ENCODE results near the gene TNFRSF17. TPM values are rescaled to one million over a fixed set of nuclear protein-coding genes. Genes with fewer than 3 reads are reported as not detected.
"Not testable (repeated sequence)": the region's sequence is repeated elsewhere in the genome, so short reads cannot be mapped to it uniquely, and the experiment has no call there.

The TNFRSF17 gene
- total RNA-seq = not detected

DNA sequence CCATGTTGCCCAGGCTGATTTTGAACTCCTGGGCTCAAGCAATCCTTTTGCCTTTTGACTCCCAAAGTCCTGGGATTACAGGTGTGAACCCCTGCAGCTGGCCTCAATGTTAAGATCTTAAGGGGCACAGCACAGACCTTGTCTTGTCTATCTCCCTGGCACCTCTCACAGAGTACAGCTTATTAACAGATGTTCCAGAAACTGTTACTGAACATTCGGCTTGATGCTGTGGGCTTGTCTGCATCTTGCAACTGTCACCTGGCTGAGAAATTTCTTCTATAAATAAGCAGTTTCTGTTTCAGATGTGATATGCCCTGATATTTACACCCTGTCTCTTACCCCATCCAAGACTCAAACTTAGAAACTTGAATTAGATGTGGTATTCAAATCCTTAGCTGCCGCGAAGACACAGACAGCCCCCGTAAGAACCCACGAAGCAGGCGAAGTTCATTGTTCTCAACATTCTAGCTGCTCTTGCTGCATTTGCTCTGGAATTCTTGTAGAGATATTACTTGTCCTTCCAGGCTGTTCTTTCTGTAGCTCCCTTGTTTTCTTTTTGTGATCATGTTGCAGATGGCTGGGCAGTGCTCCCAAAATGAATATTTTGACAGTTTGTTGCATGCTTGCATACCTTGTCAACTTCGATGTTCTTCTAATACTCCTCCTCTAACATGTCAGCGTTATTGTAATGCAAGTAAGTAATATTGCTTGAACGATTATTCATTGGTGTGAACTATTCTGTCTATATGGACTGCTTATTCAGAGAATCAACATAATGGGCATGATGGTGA lies at the start of gene TNFRSF17:
Gene TNFRSF17 (plus strand): TSS at position 450 of the 791 bp plus-strand sequence. CDS start 115 bp downstream, at position 565.
- DNase-seq = no peak

DNA sequence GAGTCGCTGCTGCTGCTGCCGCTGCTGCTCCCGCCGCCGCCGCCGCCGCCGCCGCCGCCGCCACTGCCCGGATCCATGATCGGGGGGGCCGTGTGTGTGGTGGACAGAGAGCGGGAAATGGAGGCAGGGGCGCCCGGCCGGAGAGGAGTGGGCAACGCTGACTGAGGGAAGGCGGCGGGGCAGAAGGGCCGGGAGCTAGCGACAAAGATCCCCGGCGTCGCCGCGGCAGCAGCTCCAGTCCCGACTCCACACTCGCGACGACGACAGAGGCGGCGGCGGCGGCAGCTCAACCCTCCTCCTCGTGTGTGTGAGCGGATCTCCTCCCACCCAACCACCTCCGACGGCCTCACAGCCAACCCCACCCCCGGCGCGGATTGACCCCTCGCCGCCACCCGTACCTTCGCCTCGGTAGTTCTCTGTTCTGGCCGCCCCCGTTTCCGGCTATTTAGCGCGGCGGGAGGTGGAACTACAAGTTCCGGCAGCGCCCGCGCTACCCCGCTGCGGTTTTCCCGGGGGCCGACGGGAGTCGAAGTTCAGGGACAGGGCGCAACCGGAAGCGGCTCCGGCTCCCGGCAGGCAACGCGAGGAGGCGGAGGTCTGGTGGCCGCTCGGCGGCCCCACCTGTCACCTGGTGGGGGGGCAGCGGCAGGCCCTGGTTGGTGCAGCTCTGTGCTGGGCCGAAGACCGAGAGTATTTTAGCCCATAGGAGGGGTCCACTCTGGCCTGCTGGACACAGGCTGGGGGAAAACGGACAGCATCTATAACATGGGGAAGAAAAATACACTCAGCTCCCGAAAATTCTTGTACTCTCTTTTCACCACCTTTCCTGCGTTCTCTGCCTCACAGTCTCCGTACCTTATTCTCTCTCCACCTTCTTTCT lies 49.1 kb upstream of the TNFRSF17 start, which contains the start of gene GSPT1:
Gene GSPT1 (minus strand): TSS at position 313 of the 880 bp plus-strand sequence. CDS start 236 bp downstream, at position 77.
- peak; percentile 98 for DNase-seq

- peak; percentile 39 for DNase-seq
Measured at GRCh38 chr16:11916524-11917285, 48.3 kb upstream of the TNFRSF17 start.

DNA sequence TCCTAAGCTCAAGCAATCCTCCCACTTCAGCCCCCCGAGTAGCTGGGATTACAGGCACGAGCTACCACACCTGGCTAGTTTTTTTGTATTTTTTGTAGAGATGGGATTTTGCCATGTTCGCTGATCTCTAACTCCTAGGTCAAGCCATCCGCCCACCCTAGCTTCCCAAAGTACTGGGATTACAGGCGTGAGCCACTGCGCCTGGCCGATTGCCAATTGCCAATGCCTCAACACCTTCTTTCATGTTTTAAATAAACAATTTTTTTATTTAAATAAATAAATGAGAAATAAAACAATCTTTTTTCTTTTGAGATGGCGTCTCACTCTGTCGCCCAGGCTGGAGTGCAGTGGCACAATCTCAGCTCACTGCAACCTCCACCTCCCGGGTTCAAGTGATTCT lies 41.0 kb upstream of the TNFRSF17 start:
- DNase-seq = not testable (repeated sequence)

DNA sequence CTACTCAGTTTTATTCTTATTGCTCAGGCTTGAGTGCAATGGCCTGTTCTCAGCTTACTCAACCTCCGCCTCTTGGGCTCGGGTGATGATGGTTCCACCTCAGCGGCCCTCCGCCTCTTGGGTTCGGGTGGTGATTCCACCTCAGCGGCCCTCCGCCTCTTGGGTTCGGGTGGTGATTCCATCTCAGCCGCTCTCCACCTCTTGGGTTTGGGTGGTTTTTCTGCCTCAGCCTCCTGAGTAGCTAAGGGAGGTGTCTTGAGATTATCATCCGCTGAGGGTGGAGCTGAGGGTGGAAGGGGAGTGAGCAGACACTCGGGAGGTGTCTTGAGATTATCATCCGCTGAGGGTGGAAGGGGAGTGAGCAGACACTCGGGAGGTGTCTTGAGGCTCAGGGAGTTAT lies 37.7 kb upstream of the TNFRSF17 start:
- not testable (repeated sequence) for DNase-seq

- not testable (repeated sequence) for DNase-seq
Measured at GRCh38 chr16:11941945-11942344, 23.1 kb upstream of the TNFRSF17 start, which contains the start of gene NPIPB2. TSS of gene NPIPB2 (minus strand) at chr16:11942045. CDS start at chr16:11942045, 0 bp downstream.

DNA sequence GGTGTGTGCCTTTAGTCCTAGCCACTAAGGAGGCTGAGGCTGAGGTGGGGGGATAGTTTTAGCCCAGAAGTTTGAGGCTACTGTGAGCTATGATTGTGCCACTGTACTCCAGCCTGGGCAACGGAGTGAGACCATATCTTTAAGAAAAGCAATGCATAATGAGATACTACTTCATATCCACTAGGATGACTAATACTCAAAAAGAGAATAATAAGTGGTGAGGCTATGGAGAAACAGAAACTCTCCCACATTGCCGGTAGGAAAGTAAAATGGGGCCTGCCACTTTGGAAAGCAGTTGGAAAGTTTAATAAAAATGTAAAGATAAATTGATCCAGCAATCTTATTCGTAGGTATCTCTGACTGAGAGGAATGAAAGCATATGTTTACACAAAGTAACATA lies 18.6 kb upstream of the TNFRSF17 start:
- no peak for DNase-seq

- no peak for DNase-seq
Measured at GRCh38 chr16:11948819-11949218, 16.2 kb upstream of the TNFRSF17 start.

GRCh38 chr16:11949527-11949926 lies 15.5 kb upstream of the TNFRSF17 start:
- DNase-seq = peak; percentile 6

GRCh38 chr16:11950388-11950787 lies 14.6 kb upstream of the TNFRSF17 start:
- no peak for DNase-seq

DNA sequence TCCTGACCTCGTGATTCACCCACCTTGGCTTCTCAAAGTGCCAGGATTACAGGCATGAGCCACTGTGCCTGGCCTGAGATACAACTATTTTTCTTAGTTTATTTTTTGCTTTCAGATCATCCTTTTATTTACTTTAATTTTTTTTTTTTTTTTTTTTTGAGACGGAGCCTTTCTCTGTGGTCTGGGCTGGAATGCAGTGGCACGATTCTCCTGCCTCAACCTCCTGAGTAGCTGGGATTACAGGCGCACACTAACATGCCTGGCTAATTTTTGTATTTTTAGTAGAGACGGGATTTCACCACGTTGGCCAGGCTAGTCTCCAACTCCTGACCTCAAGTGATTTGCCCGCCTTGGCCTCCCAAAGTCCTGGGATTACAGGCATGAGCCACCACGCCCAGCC lies 11.4 kb upstream of the TNFRSF17 start:
- DNase-seq = not testable (repeated sequence)

GRCh38 chr16:11955713-11956123 lies 9.3 kb upstream of the TNFRSF17 start:
- DNase-seq = no peak

DNA sequence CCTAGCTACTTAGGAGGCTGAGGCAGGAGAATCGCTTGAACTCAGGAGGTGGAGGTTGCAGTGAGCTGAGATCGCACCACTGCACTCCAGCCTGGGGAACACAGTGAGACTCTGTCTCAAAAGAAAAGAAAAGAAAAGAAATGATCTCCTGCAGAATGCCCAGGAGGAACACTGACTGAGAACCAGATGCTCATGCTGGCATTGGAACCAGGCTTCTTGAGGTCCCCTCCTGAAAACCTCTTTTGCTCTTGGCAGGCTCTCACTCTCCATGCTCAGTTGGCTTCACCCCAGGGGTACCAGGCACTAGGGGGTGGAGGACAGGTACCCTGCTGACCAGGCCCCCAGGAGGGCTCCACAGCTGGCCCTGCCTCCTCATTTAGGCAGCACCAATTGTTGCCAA lies 8.5 kb upstream of the TNFRSF17 start:
- DNase-seq = no peak

GRCh38 chr16:11957591-11958395 lies 7.2 kb upstream of the TNFRSF17 start:
- DNase-seq = no peak

- DNase-seq = not testable (repeated sequence)
Measured at GRCh38 chr16:11962457-11962856, 2.6 kb upstream of the TNFRSF17 start.

DNA sequence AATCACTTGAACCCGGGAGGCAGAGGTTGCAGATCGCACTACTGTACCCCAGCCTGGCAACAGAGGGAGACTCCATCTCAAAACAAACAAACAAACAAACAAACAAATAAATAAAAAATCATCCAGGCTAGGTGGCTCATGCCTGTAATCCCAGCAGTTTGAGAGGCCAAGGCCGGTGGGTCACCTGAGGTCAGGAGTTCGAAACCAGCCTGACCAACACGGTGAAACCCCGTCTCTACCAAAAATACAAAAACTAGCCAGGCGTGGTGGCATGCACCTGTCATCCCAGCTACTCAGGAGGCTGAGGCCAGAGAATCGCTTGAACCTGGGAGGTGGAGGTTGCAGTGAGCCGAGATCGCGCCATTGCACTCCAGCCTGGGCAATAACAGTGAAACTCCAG lies 2.0 kb upstream of the TNFRSF17 start:
- not testable (repeated sequence) for DNase-seq

DNA sequence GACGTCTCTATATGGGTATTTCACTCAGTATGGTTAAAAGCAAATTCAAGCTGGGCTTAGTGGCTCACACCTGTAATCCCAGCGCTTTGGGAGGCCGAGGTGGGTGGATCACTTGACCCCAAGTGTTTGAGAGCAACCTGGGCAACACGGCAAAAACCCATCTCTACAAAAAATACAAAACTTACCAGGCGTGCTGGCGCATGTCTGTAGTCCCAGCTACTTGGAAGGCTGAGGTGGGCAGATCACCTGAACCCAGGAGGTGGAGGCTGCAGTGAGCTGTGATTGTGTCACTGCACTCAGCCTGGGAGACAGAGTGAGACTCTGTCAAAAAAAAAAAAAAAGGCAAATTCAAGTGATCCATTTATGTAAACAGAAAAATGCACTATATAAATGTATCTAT lies 1.3 kb upstream of the TNFRSF17 start:
- no peak for DNase-seq

DNA sequence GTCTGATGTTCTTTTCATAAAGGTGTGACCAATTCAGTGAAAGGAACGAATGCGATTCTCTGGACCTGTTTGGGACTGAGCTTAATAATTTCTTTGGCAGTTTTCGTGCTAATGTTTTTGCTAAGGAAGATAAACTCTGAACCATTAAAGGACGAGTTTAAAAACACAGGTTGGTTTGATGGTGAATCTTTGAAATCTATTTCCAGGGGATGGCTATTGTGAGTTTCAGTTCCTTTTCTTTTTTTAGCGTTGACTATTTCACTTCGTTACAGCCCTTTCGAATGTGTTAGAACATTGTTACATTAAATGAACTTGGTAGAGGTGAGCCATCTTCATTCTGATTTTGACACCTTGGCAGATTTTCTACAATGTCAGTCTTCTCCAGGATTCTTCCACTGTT lies 1.2 kb downstream of the TNFRSF17 start:
- DNase-seq = no peak

DNA sequence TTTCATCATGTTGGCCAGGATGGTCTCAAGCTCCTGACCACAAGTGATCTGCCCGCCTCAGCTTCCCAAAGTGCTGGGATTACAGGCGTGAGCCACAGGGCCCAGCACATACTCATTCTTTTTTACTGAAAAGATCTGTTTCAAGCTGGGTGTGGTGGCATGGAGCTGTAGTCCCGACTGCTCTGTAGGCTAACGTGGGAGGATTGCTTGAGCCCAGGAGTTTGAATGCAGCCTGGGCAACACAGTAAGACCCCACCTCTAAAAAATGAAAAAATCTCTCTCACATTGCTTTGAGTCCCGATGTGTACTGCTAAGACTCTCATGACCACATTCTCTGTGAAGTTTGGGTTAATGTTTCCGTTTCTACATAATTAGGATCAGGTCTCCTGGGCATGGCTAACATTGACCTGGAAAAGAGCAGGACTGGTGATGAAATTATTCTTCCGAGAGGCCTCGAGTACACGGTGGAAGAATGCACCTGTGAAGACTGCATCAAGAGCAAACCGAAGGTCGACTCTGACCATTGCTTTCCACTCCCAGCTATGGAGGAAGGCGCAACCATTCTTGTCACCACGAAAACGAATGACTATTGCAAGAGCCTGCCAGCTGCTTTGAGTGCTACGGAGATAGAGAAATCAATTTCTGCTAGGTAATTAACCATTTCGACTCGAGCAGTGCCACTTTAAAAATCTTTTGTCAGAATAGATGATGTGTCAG lies 2.3 kb downstream of the TNFRSF17 start:
- no peak for DNase-seq

DNA sequence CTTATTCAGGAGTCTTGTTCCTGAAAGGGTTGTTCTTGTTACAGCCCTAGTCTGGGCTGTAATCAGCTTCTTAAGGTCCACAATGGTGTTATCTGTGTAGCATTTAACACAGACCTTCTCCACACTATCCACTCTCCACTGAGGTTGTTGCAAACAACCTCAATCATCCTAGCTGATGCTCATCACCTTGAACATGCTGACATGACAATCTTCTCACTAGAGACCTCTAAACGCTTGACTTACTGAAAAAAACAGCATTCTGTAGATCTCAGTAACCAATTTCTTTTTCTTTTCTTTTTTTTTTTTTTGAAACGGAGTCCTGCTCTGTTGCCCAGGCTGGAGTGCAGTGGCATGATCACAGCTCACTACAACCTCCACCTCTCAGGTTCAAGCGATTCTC lies 3.6 kb downstream of the TNFRSF17 start:
- DNase-seq = no peak

- not testable (repeated sequence) for DNase-seq
Measured at GRCh38 chr16:11970292-11970691, 5.3 kb downstream of the TNFRSF17 start.
